HEK293 (cell line): Measurements from ENCODE around the gene HNF1B.

ENCODE experiments used
- CTCF ChIA-PET: fragments of 350-600 bp; formaldehyde crosslinking; extraction: SDS; loops from one replicate; lab custom pipeline; 2021; ENCODE audit warnings: antibody characterized with exemption; lab: Yijun Ruan, JAX
- POLR2A ChIA-PET: fragments of 300-600 bp; formaldehyde crosslinking; extraction: SDS; loops from one replicate; lab custom pipeline; 2020; ENCODE audit warnings: antibody characterized with exemption, inconsistent platforms; lab: Yijun Ruan, JAX
- H3K27ac ChIP-seq: fragments of 200-500 bp; sonication (Bioruptor generic); 2 replicates; pipeline ENCODE4 v1.5.1; 2014; ENCODE audit warnings: low read depth, low read length, control low read depth, inconsistent platforms; ENCODE audit errors: extremely low read depth
- H3K36me3 ChIP-seq, 2 experiments: fragments of 200-500 bp in 1 of 2; sonication (Bioruptor generic) in 1 of 2; 1 replicate in 1 of 2; 2 replicates in 1 of 2; pipeline ENCODE4 v1.5.1; 2014 to 2017; ENCODE audit warnings: inconsistent platforms in 2 of 2, low read length in 2 of 2; ENCODE audit not compliant: control insufficient read depth in 2 of 2, insufficient read depth in 1 of 2
- H3K4me1 ChIP-seq: fragments of 200-500 bp; sonication (Bioruptor generic); 2 replicates; pipeline ENCODE4 v1.5.1; 2014; ENCODE audit warnings: mild to moderate bottlenecking, low read length, inconsistent platforms; ENCODE audit not compliant: control insufficient read depth, insufficient read depth
- H3K4me3 ChIP-seq: 2 replicates; pipeline ENCODE4 v1.5.1; 2011; ENCODE audit warnings: low read depth, mild to moderate bottlenecking, control low read depth, low read length, moderate library complexity
- H3K9me3 ChIP-seq: fragments of 200-500 bp; sonication (Bioruptor generic); 2 replicates; pipeline ENCODE4 v1.5.1; 2014; ENCODE audit warnings: low read depth, low read length, inconsistent platforms; ENCODE audit not compliant: control insufficient read depth, insufficient read depth
- EGR2 ChIP-seq: fragments of 450-650 bp; formaldehyde crosslinking; IDR thresholded peaks from 2 replicates; pipeline ENCODE4 v1.5.1; 2016; ENCODE audit warnings: low read depth, missing biosample characterization, missing genetic modification characterization
- KLF1 ChIP-seq: fragments of 450-650 bp; formaldehyde crosslinking; IDR thresholded peaks from 2 replicates; pipeline ENCODE4 v1.5.1; 2016; ENCODE audit warnings: missing biosample characterization, missing genetic modification characterization
- SCRT1 ChIP-seq: fragments of 450-650 bp; formaldehyde crosslinking; IDR thresholded peaks from 2 replicates; pipeline ENCODE4 v1.5.1; 2016; ENCODE audit warnings: missing biosample characterization, missing genetic modification characterization, borderline replicate concordance
- SCRT2 ChIP-seq: fragments of 450-650 bp; formaldehyde crosslinking; IDR thresholded peaks from 2 replicates; pipeline ENCODE4 v1.5.1; 2016; ENCODE audit warnings: missing biosample characterization, missing genetic modification characterization
- ZBTB1 ChIP-seq: fragments of 450-650 bp; formaldehyde crosslinking; IDR thresholded peaks from 2 replicates; pipeline ENCODE4 v1.5.1; 2016; ENCODE audit warnings: missing biosample characterization, missing genetic modification characterization
- ZFHX2 ChIP-seq: fragments of 450-650 bp; formaldehyde crosslinking; conservative IDR thresholded peaks from 2 replicates; pipeline ENCODE4 v1.5.1; 2016; ENCODE audit warnings: missing biosample characterization, missing genetic modification characterization
- ZNF112 ChIP-seq: fragments of 450-650 bp; formaldehyde crosslinking; IDR thresholded peaks from 2 replicates; pipeline ENCODE4 v1.5.0; 2017; ENCODE audit warnings: missing biosample characterization, missing genetic modification characterization
- ZNF132 ChIP-seq: fragments of 450-650 bp; formaldehyde crosslinking; IDR thresholded peaks from 2 replicates; pipeline ENCODE4 v1.5.1; 2017; ENCODE audit warnings: missing biosample characterization, missing genetic modification characterization, borderline replicate concordance
- ZNF174 ChIP-seq: fragments of 450-650 bp; formaldehyde crosslinking; IDR thresholded peaks from 2 replicates; pipeline ENCODE4 v1.5.0; 2017; ENCODE audit warnings: missing biosample characterization, mild to moderate bottlenecking, missing genetic modification characterization
- ZNF362 ChIP-seq: fragments of 450-650 bp; formaldehyde crosslinking; IDR thresholded peaks from 2 replicates; pipeline ENCODE4 v1.5.1; 2016; ENCODE audit warnings: missing biosample characterization, missing genetic modification characterization
- ZNF501 ChIP-seq: fragments of 450-650 bp; formaldehyde crosslinking; IDR thresholded peaks from 2 replicates; pipeline ENCODE4 v1.5.1; 2016; ENCODE audit warnings: missing biosample characterization, missing genetic modification characterization
- ZNF513 ChIP-seq: fragments of 450-650 bp; IDR thresholded peaks from 2 replicates; pipeline ENCODE4 v1.5.1; 2018; ENCODE audit warnings: missing biosample characterization, missing genetic modification characterization
- ZNF76 ChIP-seq: fragments of 450-650 bp; formaldehyde crosslinking; IDR thresholded peaks from 2 replicates; pipeline ENCODE4; 2016; ENCODE audit warnings: low read depth, missing biosample characterization, missing genetic modification characterization, borderline replicate concordance
- ZNF791 ChIP-seq: fragments of 450-650 bp; formaldehyde crosslinking; IDR thresholded peaks from 2 replicates; pipeline ENCODE4 v1.5.1; 2016; ENCODE audit warnings: missing biosample characterization, missing genetic modification characterization
- TF ChIP-seq, protein P1 (sequence below): fragments of 450-650 bp; formaldehyde crosslinking; IDR thresholded peaks from 2 replicates; pipeline ENCODE4 v1.5.1; 2016; ENCODE audit warnings: missing biosample characterization, missing genetic modification characterization
- TF ChIP-seq, protein P2 (sequence below): fragments of 450-650 bp; formaldehyde crosslinking; IDR thresholded peaks from 2 replicates; pipeline ENCODE4 v1.5.1; 2016; ENCODE audit warnings: missing biosample characterization, missing genetic modification characterization

HNF1B gene

GRCh38 chr17:37673386-37673785 lies 71.5 kb downstream of the HNF1B start:
- Histone ChIP-seq H3K4me3 (no peak overlapping the region), H3K4me1 (peaks cover 2% of the 10 kb centered on the region), H3K9me3 (no peaks in the 10 kb centered on the region), H3K36me3 (no peaks in the 10 kb centered on the region), H3K27ac (no peak overlapping the region)
- ChIA-PET POLR2A (no interaction called here), CTCF (interaction anchor here (1.3 kb wide), 1 partner anchor 98 kb away, joined by 6 read pairs; no protein-coding TSS in a partner anchor)
- TF ChIP-seq ZNF174 (no peak), ZFHX2 (tag by site-specific recombination) (no peak), ZNF513 (no peak), ZBTB1 (no peak), KLF1 (tag by site-specific recombination) (no peak), ZNF132 (tag by site-specific recombination) (no peak), ZNF112 (tag by site-specific recombination) (no peak), ZNF791 (no peak), ZNF501 (tag by site-specific recombination) (no peak)
- TF ChIP-seq, protein P1, sequence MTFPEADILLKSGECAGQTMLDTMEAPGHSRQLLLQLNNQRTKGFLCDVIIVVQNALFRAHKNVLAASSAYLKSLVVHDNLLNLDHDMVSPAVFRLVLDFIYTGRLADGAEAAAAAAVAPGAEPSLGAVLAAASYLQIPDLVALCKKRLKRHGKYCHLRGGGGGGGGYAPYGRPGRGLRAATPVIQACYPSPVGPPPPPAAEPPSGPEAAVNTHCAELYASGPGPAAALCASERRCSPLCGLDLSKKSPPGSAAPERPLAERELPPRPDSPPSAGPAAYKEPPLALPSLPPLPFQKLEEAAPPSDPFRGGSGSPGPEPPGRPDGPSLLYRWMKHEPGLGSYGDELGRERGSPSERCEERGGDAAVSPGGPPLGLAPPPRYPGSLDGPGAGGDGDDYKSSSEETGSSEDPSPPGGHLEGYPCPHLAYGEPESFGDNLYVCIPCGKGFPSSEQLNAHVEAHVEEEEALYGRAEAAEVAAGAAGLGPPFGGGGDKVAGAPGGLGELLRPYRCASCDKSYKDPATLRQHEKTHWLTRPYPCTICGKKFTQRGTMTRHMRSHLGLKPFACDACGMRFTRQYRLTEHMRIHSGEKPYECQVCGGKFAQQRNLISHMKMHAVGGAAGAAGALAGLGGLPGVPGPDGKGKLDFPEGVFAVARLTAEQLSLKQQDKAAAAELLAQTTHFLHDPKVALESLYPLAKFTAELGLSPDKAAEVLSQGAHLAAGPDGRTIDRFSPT (tag by site-specific recombination), result no peak

DNA sequence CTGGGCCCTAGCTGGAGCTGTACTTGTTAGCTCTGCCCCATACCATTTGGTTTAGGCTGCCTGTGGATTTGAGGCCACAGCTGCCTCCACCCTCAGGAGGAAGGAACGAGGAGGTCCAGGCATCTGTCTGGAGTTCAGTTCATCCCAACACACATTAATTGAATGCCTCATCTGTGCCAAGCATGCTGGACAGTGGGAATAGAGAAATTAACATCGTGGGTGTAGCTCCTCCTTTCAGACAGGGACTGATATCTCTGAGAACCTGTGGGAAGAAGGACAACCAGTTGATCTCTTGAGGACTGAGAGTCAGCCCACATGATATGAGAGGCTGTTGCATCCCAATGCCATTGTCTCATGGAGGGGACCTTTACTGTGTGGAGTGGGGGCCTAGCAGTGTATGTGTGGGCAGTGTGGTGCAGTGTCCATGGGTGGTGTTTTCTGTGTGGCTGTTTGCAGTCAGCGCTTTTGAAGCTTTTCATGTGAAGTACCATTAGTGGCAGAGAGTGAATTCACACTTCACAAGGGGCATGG lies 72.2 kb downstream of the HNF1B start:
- H3K9me3 ChIP-seq, result no peaks in the 10 kb centered on the region
- H3K27ac ChIP-seq, result no peak overlapping the region
- ChIA-PET POLR2A (interaction anchor here (0.6 to 0.9 kb wide), 3 partner anchors 10 to 584 kb away, joined by 3 to 8 read pairs (median 4); no protein-coding TSS in a partner anchor), CTCF (interaction anchor here (0.7 to 1.5 kb wide), 4 partner anchors 22 to 118 kb away, joined by 3 to 6 read pairs (median 3); no protein-coding TSS in a partner anchor)
- H3K4me3 ChIP-seq, result no peak overlapping the region
- peaks cover 2% of the 10 kb centered on the region for H3K4me1 ChIP-seq
- H3K36me3 ChIP-seq, result no peaks in the 10 kb centered on the region
- TF ChIP-seq ZFHX2 (tag by site-specific recombination), result peak; percentile 84
- TF ChIP-seq EGR2 (tag by site-specific recombination), result peak; percentile 94
- 0 out of 2 replicates have a peak, but pooled peaks have one; percentile 44 for TF ChIP-seq SCRT1 (tag by site-specific recombination)
- TF ChIP-seq KLF1 (tag by site-specific recombination), result no peak
- no peak for TF ChIP-seq ZNF362 (tag by site-specific recombination)
- TF ChIP-seq, protein P2, sequence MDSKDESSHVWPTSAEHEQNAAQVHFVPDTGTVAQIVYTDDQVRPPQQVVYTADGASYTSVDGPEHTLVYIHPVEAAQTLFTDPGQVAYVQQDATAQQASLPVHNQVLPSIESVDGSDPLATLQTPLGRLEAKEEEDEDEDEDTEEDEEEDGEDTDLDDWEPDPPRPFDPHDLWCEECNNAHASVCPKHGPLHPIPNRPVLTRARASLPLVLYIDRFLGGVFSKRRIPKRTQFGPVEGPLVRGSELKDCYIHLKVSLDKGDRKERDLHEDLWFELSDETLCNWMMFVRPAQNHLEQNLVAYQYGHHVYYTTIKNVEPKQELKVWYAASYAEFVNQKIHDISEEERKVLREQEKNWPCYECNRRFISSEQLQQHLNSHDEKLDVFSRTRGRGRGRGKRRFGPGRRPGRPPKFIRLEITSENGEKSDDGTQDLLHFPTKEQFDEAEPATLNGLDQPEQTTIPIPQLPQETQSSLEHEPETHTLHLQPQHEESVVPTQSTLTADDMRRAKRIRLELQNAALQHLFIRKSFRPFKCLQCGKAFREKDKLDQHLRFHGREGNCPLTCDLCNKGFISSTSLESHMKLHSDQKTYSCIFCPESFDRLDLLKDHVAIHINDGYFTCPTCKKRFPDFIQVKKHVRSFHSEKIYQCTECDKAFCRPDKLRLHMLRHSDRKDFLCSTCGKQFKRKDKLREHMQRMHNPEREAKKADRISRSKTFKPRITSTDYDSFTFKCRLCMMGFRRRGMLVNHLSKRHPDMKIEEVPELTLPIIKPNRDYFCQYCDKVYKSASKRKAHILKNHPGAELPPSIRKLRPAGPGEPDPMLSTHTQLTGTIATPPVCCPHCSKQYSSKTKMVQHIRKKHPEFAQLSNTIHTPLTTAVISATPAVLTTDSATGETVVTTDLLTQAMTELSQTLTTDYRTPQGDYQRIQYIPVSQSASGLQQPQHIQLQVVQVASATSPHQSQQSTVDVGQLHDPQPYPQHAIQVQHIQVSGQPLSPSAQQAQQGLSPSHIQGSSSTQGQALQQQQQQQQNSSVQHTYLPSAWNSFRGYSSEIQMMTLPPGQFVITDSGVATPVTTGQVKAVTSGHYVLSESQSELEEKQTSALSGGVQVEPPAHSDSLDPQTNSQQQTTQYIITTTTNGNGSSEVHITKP (tag by site-specific recombination), result 0 out of 2 replicates have a peak, but pooled peaks have one; percentile 0
- no peak for TF ChIP-seq ZNF76
- peak; percentile 64 for TF ChIP-seq SCRT2 (tag by site-specific recombination)
